HepG2 (cell line): ENCODE data around the gene FAM241B. TPM values are rescaled to one million over a fixed set of nuclear protein-coding genes. Genes with fewer than 3 reads are reported as not detected.

Experiments used
- ATAC-seq: fragments of 200-7000 bp; cut with Tn5 transposase; 3 replicates; pipeline ENCODE4 v1.9.1; 2020; ENCODE audit warnings: mild to moderate bottlenecking, moderate library complexity
- BruUV-seq: library from RNA; stranded (reverse); fragments of 400-500 nt; replicated peaks from 2 replicates; lab custom pipeline; 2021; lab: Mats Ljungman, UMichigan
- CTCF ChIA-PET: fragments of 300-600 bp; formaldehyde crosslinking; extraction: SDS; loops from one replicate; lab custom pipeline; 2021; ENCODE audit warnings: low total read pairs, inconsistent platforms, low intra/inter-chr PET ratio; lab: Yijun Ruan, JAX
- POLR2A ChIA-PET: fragments of 350-600 bp; sonication (Branson Sonifier 250); formaldehyde crosslinking; loops from one replicate; lab custom pipeline; 2020; ENCODE audit warnings: antibody characterized with exemption, inconsistent platforms; lab: Yijun Ruan, JAX
- DNase-seq: peaks from one replicate; pipeline ENCODE4 v3.0.0-alpha.2; 2015; ENCODE audit warnings: low spot score
- FAIRE-seq: peaks from 3 replicates; lab custom pipeline; 2011; peaks lifted over from hg19 to GRCh38; lab: Jason Lieb, UNC
- H2AFZ ChIP-seq: one replicate; pipeline ENCODE4 v1.6.1; 2011; ENCODE audit warnings: low read length, inconsistent platforms
- H3K27ac ChIP-seq: fragments of 300-600 bp; 3 replicates; pipeline ENCODE4 v1.8.0; 2011; ENCODE audit warnings: mixed run types, mild to moderate bottlenecking, mixed read lengths, low read length, inconsistent platforms; ENCODE audit not compliant: insufficient read depth; ENCODE audit errors: extremely low read length
- H3K27me3 ChIP-seq, 2 experiments: fragments of 200-600 bp in 1 of 2; 2 replicates in 1 of 2; 3 replicates in 1 of 2; pipeline versions ENCODE4 v1.6.0 to v1.8.0; 2011; ENCODE audit warnings: low read length in 2 of 2, mild to moderate bottlenecking in 2 of 2, moderate library complexity in 2 of 2, inconsistent platforms in 1 of 2; ENCODE audit not compliant: insufficient read depth in 2 of 2, control insufficient read depth in 1 of 2
- H3K36me3 ChIP-seq, 2 experiments: fragments of 200-600 bp in 1 of 2; replicated peaks in 1 of 2; 2 replicates in 1 of 2; 3 replicates in 1 of 2; pipeline versions ENCODE4 v1.5.1 to v1.8.0; 2011; ENCODE audit warnings: low read length in 2 of 2, inconsistent platforms in 1 of 2; ENCODE audit not compliant: insufficient read depth in 2 of 2, control insufficient read depth in 1 of 2
- H3K4me1 ChIP-seq: 2 replicates; pipeline ENCODE4 v1.5.1; 2012; ENCODE audit warnings: low read length, inconsistent platforms; ENCODE audit not compliant: insufficient read depth
- H3K4me2 ChIP-seq: 2 replicates; pipeline ENCODE4 v1.6.0; 2011; ENCODE audit warnings: low read depth, low read length, inconsistent platforms
- H3K4me3 ChIP-seq, 3 experiments: fragments of 200-600 bp in 1 of 3; sonication (generic), shearing (Covaris generic) in 1 of 3; replicated peaks in 1 of 3; 2 replicates each; pipeline ENCODE4 v1.5.1; 2011 to 2016; ENCODE audit warnings: low read length in 3 of 3, inconsistent platforms in 2 of 3, low read depth in 2 of 3, mild to moderate bottlenecking in 2 of 3, control low read depth in 1 of 3, mixed read lengths in 1 of 3; ENCODE audit not compliant: insufficient read depth in 1 of 3
- H3K79me2 ChIP-seq: one replicate; pipeline ENCODE4 v1.6.1; 2011; ENCODE audit warnings: low read length, inconsistent platforms; ENCODE audit not compliant: insufficient read depth
- H3K9ac ChIP-seq: 2 replicates; pipeline ENCODE4 v1.6.0; 2011; ENCODE audit warnings: mild to moderate bottlenecking, low read depth, low read length, inconsistent platforms; ENCODE audit not compliant: insufficient read depth
- H3K9me3 ChIP-seq: 2 replicates; pipeline ENCODE4 v1.5.1; 2012; ENCODE audit warnings: mild to moderate bottlenecking, low read length
- H4K20me1 ChIP-seq: 2 replicates; pipeline ENCODE4 v1.6.0; 2011; ENCODE audit warnings: inconsistent platforms, mild to moderate bottlenecking, low read length, moderate library complexity; ENCODE audit not compliant: insufficient read depth
- CEBPG ChIP-seq: IDR thresholded peaks from 2 replicates; pipeline ENCODE4 v1.6.1; 2016
- CTCF ChIP-seq: sonication (generic); formaldehyde crosslinking; IDR thresholded peaks from 2 replicates; pipeline ENCODE4 v1.5.0; 2020; ENCODE audit warnings: mild to moderate bottlenecking, missing genetic modification reagents, moderate library complexity
- GPN1 ChIP-seq: sonication (generic); formaldehyde crosslinking; IDR thresholded peaks from 2 replicates; pipeline ENCODE4 v1.5.1; 2020; ENCODE audit warnings: missing genetic modification reagents, borderline replicate concordance
- KAT8 ChIP-seq: IDR thresholded peaks from 2 replicates; pipeline ENCODE4 v1.6.1; 2016; ENCODE audit warnings: missing genetic modification reagents, missing compliant biosample characterization
- RAD21 ChIP-seq: fragments of 450-650 bp; formaldehyde crosslinking; IDR thresholded peaks from 2 replicates; pipeline ENCODE4 v1.5.0; 2020; ENCODE audit warnings: mild to moderate bottlenecking
- RBM39 ChIP-seq: fragments of 200-400 bp; formaldehyde crosslinking; IDR thresholded peaks from one replicate; pipeline ENCODE4 v1.6.1; 2018; ENCODE audit warnings: antibody characterized with exemption, mild to moderate bottlenecking, low read depth, low read length; ENCODE audit not compliant: poor library complexity, severe bottlenecking
- SMC3 ChIP-seq: IDR thresholded peaks from 2 replicates; pipeline ENCODE4 v1.6.1; 2011; ENCODE audit warnings: low read length, improper control_type of control experiment
- STAG1 ChIP-seq: sonication (generic); formaldehyde crosslinking; IDR thresholded peaks from 2 replicates; pipeline ENCODE4 v1.4.0; 2020; ENCODE audit warnings: missing genetic modification reagents
- ZNF33A ChIP-seq: sonication (generic); formaldehyde crosslinking; IDR thresholded peaks from 2 replicates; pipeline ENCODE4 v1.5.1; 2020; ENCODE audit warnings: missing genetic modification reagents, mild to moderate bottlenecking, moderate library complexity, borderline replicate concordance
- ZNF788 ChIP-seq: sonication (generic); formaldehyde crosslinking; IDR thresholded peaks from 2 replicates; pipeline ENCODE4 v1.5.0; 2020; ENCODE audit warnings: mild to moderate bottlenecking, missing genetic modification reagents, borderline replicate concordance
- WGBS: methylation state at CpG from one replicate; pipeline ENCODE4 v1.1.6; 2017; ENCODE audit warnings: low lambda C conversion rate; 5-methylcytosine and 5-hydroxymethylcytosine counted together
- in situ Hi-C: cut with HindIII; loops from 2 replicates; pipeline ENCODE4 v1.10.0; 2017; ENCODE audit warnings: low pct_unique_long_range_greater_than_20kb; ENCODE audit not compliant: extremely low pct_ligation_motif_present
- intact Hi-C: fragments of 100-400 bp; cut with micrococcal nuclease; formaldehyde crosslinking; loops from one replicate; pipeline ENCODE4 v1.10.0; 2022; ENCODE audit not compliant: unreplicated experiment
- polyA plus RNA-seq, 8 experiments: library from polyadenylated mRNA; depleted of rRNA in 3 of 8; stranded (reverse) in 7 of 8; unstranded in 1 of 8; fragments of >200 nt; fragmentation: Illumina TruSeq in 4 of 8; extraction: Trizol in 4 of 8; gene quantifications; 2 replicates each; pipeline versions ENCODE4 v1.2.1 to v1.2.3, GENCODE V29; 2011 to 2016; ENCODE audit warnings: low read depth in 4 of 8, missing spikeins in 1 of 8, mixed read lengths in 1 of 8; ENCODE audit not compliant: insufficient read depth in 1 of 8
- total RNA-seq, 5 experiments: library from RNA; depleted of rRNA; stranded (reverse); fragments of >200 nt; fragmentation: Illumina TruSeq; extraction: Trizol; gene quantifications; 2 replicates each; pipeline ENCODE4 v1.2.3, GENCODE V29; 2016; ENCODE audit warnings: low read depth in 1 of 5

FAM241B gene
- total and polyA plus RNA-seq, 2 of the 13 experiments (the other 11 are each of a cell fraction or from before 2014, with no cell fraction given): 1.9 to 4.0 TPM

DNA sequence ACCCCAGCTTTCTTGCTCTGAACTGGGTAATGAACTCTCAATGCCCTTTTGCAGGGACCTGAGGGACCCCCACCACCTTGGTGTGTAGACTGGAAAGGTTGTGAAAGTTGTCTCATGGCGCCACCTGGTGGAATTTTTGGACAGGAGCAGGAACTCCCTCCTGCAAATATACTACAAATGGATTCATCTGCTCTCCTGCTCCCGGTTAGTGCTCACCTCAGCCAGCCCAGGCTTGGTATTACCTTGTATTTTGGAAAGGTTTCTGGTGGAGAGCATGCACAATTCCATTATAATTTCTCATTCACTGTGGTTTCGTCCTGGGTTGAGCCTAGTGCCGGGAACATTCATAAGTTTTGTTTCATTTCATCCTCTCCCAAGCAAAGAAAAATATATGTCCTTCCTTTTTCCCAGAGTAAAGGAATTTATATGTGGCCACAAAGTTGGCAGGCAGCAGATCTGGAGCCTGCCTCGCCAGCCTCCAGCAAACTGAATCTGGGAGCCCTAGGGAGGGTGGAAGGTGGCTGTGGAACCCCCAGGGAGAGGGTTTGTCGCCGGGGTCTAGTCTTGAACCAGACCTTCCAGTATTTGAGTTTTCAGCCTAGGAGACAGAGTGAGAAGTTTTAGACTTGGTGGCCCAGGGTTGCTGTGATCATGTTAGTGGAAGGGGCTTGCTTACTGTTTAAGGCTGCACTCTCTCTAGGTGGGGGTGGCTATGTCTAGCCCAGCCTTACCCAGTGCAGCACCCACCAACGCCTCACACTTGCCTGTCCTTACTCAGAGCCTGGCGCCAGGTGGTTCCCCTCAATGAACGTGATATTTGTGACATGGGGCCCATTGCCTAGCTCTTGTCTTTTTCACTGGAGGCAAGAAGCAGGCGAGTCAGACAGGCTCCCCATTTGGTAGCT, 9.5 kb downstream of the FAM241B start:
- ChIA-PET POLR2A (no interaction called here), CTCF (interaction anchor here (0.7 to 4.9 kb wide), 4 partner anchors 10 to 232 kb away, joined by 3 to 71 read pairs (median 4); partner anchors contain the start of gene FAM241B)
- FAIRE-seq (peak; percentile 78), ATAC-seq (peak; percentile 82), DNase-seq (peak; percentile 56)
- no peaks in the 10 kb centered on the region for H3K79me2 ChIP-seq
- H3K4me1 ChIP-seq: no peaks in the 10 kb centered on the region
- TF ChIP-seq RAD21 (peak; percentile 67), CTCF (peak; percentile 81), ZNF33A (CRISPR knock-in tag) (no peak), ZNF788 (no peak), STAG1 (peak; percentile 81), KAT8 (CRISPR knock-in tag) (no peak), CEBPG (CRISPR knock-in tag) (peak; percentile 23; the same call in 1 of the 2 replicates), SMC3 (peak; percentile 91), RBM39 (no peak), GPN1 (CRISPR knock-in tag) (no peak)
- in situ Hi-C loops (loop anchor here (5.0 kb wide), 3 partner anchors 78 to 232 kb away; no protein-coding TSS in a partner anchor), intact Hi-C loops (loop anchor here (1.0 to 10.0 kb wide), 2 partner anchors 124 to 275 kb away; no protein-coding TSS in a partner anchor)
- 1% methylated on average over 7 of the region's 11 CpGs for WGBS
- H3K27me3 ChIP-seq: no peaks in the 10 kb centered on the region; a peak in 1 of 5 replicates
- BruUV-seq: no TSS peak
- no peaks in the 10 kb centered on the region for H3K36me3 ChIP-seq
- H3K27ac ChIP-seq: no peak overlapping the region
- no peak overlapping the region for H3K4me3 ChIP-seq
- H3K4me2 ChIP-seq: no peak overlapping the region
- H4K20me1 ChIP-seq: no peaks in the 10 kb centered on the region; the same call in 1 of the 2 replicates
- no peak overlapping the region for H3K9ac ChIP-seq
- H2AFZ ChIP-seq: no peak overlapping the region
- H3K9me3 ChIP-seq: no peaks in the 10 kb centered on the region
